Activated gamma-delta T cell treated with anti-CD3 and anti-CD28 coated beads, Interleukin-2, amount 50 U/mL, for 16 hours (primary cell): ENCODE results near the gene RPP21.
"Not testable (repeated sequence)": the region's sequence is repeated elsewhere in the genome, so short reads cannot be mapped to it uniquely, and the experiment has no call there.

ENCODE experiments used
- DNase-seq: peaks from one replicate; pipeline ENCODE4 v3.0.0-alpha.2; 2020; ENCODE audit warnings: low read depth

The RPP21 gene

GRCh38 chr6:30329331-30329730 is 15.6 kb upstream of the RPP21 start:
- DNase-seq = no peak

- DNase-seq = no peak
Observed at GRCh38 chr6:30331981-30332380, 13.0 kb upstream of the RPP21 start.

GRCh38 chr6:30334075-30334783 is 10.7 kb upstream of the RPP21 start:
- no peak for DNase-seq

- DNase-seq = no peak
Observed at GRCh38 chr6:30340589-30341054, 4.3 kb upstream of the RPP21 start.

- no peak for DNase-seq
Observed at GRCh38 chr6:30341218-30341617, 3.7 kb upstream of the RPP21 start.

- DNase-seq = no peak
Observed at GRCh38 chr6:30341728-30342127, 3.2 kb upstream of the RPP21 start.

GRCh38 chr6:30344191-30344867 is 627 bp upstream of the RPP21 start:
- no peak for DNase-seq

- DNase-seq = no peak
Observed at GRCh38 chr6:30345852-30346251, 896 bp downstream of the RPP21 start.

GRCh38 chr6:30348957-30349356 is 4.0 kb downstream of the RPP21 start:
- DNase-seq = no peak

GRCh38 chr6:30349421-30350177 is 4.6 kb downstream of the RPP21 start:
- no peak for DNase-seq

- DNase-seq = no peak
Observed at GRCh38 chr6:30350524-30350923, 5.6 kb downstream of the RPP21 start.

- no peak for DNase-seq
Observed at GRCh38 chr6:30352550-30352949, 7.6 kb downstream of the RPP21 start.

- no peak for DNase-seq
Observed at GRCh38 chr6:30355281-30355680, 10.3 kb downstream of the RPP21 start.

- no peak for DNase-seq
Observed at GRCh38 chr6:30356536-30356935, 11.6 kb downstream of the RPP21 start.

GRCh38 chr6:30357678-30358540 is 13.0 kb downstream of the RPP21 start:
- DNase-seq = peak; percentile 22

GRCh38 chr6:30359276-30359675 is 14.3 kb downstream of the RPP21 start:
- no peak for DNase-seq

- DNase-seq = no peak
Observed at GRCh38 chr6:30360139-30360538, 15.2 kb downstream of the RPP21 start.

GRCh38 chr6:30361661-30362060 is 16.7 kb downstream of the RPP21 start:
- DNase-seq = no peak

GRCh38 chr6:30363459-30363858 is 18.5 kb downstream of the RPP21 start:
- no peak for DNase-seq

- no peak for DNase-seq
Observed at GRCh38 chr6:30364591-30364990, 19.6 kb downstream of the RPP21 start.

- not testable (repeated sequence) for DNase-seq
Observed at GRCh38 chr6:30369280-30369679, 24.3 kb downstream of the RPP21 start.
